ENCODE data around the gene ADGRE1. TPM values are rescaled to one million over a fixed set of nuclear protein-coding genes. Genes with fewer than 3 reads are reported as not detected.
"Not testable (repeated sequence)": the region's sequence is repeated elsewhere in the genome, so short reads cannot be mapped to it uniquely, and the experiment has no call there.

ADGRE1 gene
- polyA plus RNA-seq, 1 donor from 2014 or later, result not detected

GRCh38 chr19:6869151-6869882 lies 18.1 kb upstream of the ADGRE1 start:
- H3K79me2 ChIP-seq (replicated peaks; ENCODE audit: insufficient read depth, low read length); H3K27ac ChIP-seq (ENCODE audit: low read length); H3K4me2 ChIP-seq (ENCODE audit: low read length); H3K9ac ChIP-seq (ENCODE audit: low read length); H3K36me3 ChIP-seq (ENCODE audit: insufficient read depth, low read length); H3K27me3 ChIP-seq (ENCODE audit: insufficient read depth, low read depth, low read length); H2AFZ ChIP-seq (ENCODE audit: low read depth, low read length); H4K20me1 ChIP-seq (ENCODE audit: insufficient read depth); H3K4me3 ChIP-seq (ENCODE audit: low read length); H3F3A ChIP-seq (ENCODE audit: insufficient read depth, low read length, poor library complexity, severe bottlenecking); H3K9me2 ChIP-seq (ENCODE audit: insufficient read depth, low read length); H3K9me3 ChIP-seq (ENCODE audit: low read length): not testable (repeated sequence)

GRCh38 chr19:6873708-6874431 lies 13.5 kb upstream of the ADGRE1 start:
- H3F3A ChIP-seq (ENCODE audit: insufficient read depth, low read length, poor library complexity, severe bottlenecking), result no peaks in the 10 kb centered on the region

More at GRCh38 chr19:6873708-6874431, 13.5 kb upstream of the ADGRE1 start:
- Histone ChIP-seq H4K20me1 (ENCODE audit: insufficient read depth) (no peaks in the 10 kb centered on the region), H3K9me3 (ENCODE audit: low read length) (no peaks in the 10 kb centered on the region), H3K4me2 (ENCODE audit: low read length) (no peak overlapping the region), H3K9me2 (ENCODE audit: insufficient read depth, low read length) (no peaks in the 10 kb centered on the region), H3K9ac (ENCODE audit: low read length) (no peak overlapping the region), H3K79me2 (replicated peaks; ENCODE audit: insufficient read depth, low read length) (no peaks in the 10 kb centered on the region), H3K36me3 (ENCODE audit: insufficient read depth, low read length) (no peaks in the 10 kb centered on the region), H2AFZ (ENCODE audit: low read depth, low read length) (no peak overlapping the region), H3K4me3 (ENCODE audit: low read length) (no peak overlapping the region), H3K27me3 (ENCODE audit: insufficient read depth, low read depth, low read length) (no peaks in the 10 kb centered on the region), H3K27ac (ENCODE audit: low read length) (no peak overlapping the region)
- TF ChIP-seq CTCF (IDR thresholded peaks at IDR 0.05; ENCODE audit: poor library complexity, severe bottlenecking), result no peak
- no peak for TF ChIP-seq RAD21 (conservative IDR thresholded peaks at IDR 0.05)
- TF ChIP-seq SMC3 (conservative IDR thresholded peaks at IDR 0.05; ENCODE audit: poor library complexity), result no peak
- TF ChIP-seq EP300 (conservative IDR thresholded peaks at IDR 0.05; ENCODE audit: poor library complexity, severe bottlenecking), result no peak
- no peak for TF ChIP-seq MXI1 (conservative IDR thresholded peaks at IDR 0.05; ENCODE audit: poor library complexity, severe bottlenecking)
- no peak for TF ChIP-seq EZH2 (IDR thresholded peaks at IDR 0.05; ENCODE audit: borderline replicate concordance, insufficient read depth, low read length, poor library complexity, severe bottlenecking)
- TF ChIP-seq TAF1 (IDR thresholded peaks at IDR 0.05; ENCODE audit: low read depth), result no peak
- no peak for TF ChIP-seq REST (IDR thresholded peaks at IDR 0.05; ENCODE audit: borderline replicate concordance)
- TF ChIP-seq POLR2AphosphoS5 (IDR thresholded peaks at IDR 0.05), result no peak
